HG03439 (cell line): Measurements from ENCODE around the gene OR11H12.
"Not testable (repeated sequence)": the region's sequence is repeated elsewhere in the genome, so short reads cannot be mapped to it uniquely, and the experiment has no call there.

Experiments used
- ATAC-seq: cut with Tn5 transposase; IDR thresholded peaks from one replicate; pipeline ENCODE4 v1.9.1; 2021; ENCODE audit warnings: mild to moderate bottlenecking, moderate library complexity; ENCODE audit not compliant: unreplicated experiment

Gene OR11H12, protein sequence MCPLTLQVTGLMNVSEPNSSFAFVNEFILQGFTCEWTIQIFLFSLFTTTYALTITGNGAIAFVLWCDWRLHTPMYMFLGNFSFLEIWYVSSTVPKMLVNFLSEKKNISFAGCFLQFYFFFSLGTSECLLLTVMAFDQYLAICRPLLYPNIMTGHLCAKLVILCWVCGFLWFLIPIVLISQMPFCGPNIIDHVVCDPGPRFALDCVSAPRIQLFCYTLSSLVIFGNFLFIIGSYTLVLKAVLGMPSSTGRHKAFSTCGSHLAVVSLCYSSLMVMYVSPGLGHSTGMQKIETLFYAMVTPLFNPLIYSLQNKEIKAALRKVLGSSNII

DNA sequence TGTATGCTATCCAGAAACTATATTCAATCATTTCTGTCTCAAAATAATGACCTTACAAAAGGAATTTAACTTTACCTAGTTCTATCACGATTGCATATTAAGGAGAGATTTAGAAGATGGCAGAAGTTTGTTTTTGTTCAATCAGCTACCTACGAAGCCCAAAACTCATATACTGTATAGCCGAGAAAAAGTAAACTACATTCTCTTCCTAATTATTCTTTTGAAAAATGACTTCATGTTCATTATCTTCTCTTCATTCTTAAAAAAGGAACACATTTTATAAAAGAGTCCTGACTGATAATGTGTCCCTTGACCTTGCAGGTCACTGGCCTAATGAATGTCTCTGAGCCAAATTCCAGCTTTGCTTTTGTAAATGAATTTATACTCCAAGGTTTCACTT is at the start of gene OR11H12:
Gene OR11H12, plus strand, starts transcription at position 301 of the 400 bp plus-strand sequence. Its CDS starts 0 bp downstream, at position 301.
- not testable (repeated sequence) for ATAC-seq

DNA sequence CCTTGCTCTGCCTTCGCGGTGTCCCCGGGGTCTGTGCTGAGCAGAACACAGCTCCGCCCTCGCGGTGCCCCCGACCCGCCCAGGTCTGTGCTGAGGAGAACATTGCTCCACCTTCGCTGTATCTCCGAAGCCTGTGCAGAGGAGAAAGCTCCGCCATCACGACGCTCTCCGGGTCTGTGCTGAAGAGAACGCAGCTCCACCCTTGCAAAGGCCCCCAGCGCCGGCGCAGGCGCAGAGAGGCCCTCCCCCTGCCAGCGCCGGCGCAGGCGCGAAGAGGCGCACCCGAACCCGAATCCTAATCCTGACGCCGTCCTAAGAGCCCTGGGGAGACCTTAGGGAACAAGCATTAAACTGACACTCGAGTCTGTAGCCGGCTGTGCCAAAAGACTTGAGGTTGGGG is 18.0 kb upstream of the OR11H12 start:
- ATAC-seq = not testable (repeated sequence)

DNA sequence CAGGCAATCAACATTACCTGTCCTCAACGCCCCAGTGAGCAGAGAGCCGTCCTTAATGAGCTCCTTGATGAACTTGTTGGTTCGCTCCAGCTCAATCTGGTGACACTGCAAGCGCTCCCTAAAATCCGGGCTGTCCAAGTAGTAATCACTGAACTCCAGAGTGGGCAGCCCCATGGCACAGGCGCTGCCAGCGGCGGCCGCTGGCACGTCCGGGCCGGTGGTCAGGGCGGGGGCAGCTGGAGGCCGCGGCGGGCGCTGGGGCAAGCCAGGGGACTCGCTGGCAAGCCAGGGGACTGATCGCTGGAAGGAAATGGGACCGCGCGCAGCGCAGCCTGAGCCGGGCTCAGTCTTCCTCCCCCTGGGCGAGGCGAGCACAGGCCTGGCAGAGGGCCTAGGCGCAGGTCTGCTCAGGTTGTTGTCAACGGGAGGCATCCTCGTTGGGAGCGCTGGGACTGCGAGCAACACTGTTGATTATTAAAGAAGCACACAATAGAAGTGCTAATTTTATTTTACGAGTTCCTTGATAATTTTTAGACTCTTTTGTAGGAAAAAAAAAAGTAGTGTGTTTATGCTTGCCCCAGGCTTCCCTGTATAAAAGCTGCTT is 25.8 kb downstream of the OR11H12 start:
- ATAC-seq = not testable (repeated sequence)

DNA sequence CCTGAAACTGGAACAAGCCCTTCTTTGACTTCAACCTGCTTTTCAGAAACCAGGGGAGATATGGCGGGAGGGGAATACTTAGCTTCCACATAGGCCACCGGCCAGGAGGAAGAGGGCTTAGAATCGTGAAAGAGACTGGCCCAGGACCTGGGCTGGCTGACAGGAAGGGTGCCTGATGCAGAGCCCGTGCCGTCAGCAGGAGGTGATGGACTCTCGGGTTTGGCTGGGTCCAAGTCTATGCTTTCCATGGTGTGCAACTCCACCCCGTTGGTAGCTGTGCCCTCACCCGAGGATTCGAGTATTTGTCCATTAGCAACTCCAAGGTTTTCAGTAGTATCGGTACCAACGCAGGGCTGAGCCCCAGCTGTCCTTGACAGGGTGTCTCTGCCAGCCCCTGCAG is 35.1 kb downstream of the OR11H12 start:
- ATAC-seq = not testable (repeated sequence)

DNA sequence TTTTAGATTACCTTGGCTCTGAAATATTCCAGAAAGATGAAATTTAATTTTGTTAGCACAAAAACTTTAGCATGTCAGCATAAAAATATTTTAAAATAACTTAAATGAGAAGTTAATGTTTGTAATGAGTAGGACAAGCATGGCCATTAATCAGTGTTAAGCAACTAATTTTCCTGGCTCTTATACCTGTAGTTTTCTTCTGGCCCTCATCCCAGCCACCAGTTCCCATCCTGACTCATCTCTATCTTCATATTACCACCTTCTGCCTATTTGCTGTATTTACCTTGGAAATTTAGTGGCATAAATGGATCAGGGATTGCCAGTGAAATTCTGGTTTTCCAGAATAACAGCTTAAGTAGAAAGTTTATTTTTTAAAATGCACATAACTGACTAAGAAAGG is 37.1 kb downstream of the OR11H12 start:
- not testable (repeated sequence) for ATAC-seq

DNA sequence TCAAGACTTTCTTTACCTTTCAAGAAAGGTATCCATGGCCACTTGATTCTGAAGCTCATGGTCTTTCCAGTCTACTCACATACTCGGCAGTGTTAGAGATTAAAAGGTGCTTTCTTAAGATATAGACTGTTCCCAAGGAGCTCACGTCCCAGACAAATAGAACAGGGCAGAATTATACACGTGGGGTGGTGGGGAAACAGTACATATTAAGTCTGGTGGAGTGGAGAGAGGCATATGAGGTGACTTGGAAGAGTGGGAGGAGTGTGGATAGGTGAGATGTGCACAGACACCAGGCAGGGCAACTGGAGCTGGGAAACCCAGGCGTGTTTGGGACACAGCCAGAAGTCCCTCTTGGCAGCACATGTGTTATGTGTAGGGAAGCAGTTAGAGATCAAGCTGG is 37.9 kb downstream of the OR11H12 start:
- ATAC-seq = not testable (repeated sequence)

DNA sequence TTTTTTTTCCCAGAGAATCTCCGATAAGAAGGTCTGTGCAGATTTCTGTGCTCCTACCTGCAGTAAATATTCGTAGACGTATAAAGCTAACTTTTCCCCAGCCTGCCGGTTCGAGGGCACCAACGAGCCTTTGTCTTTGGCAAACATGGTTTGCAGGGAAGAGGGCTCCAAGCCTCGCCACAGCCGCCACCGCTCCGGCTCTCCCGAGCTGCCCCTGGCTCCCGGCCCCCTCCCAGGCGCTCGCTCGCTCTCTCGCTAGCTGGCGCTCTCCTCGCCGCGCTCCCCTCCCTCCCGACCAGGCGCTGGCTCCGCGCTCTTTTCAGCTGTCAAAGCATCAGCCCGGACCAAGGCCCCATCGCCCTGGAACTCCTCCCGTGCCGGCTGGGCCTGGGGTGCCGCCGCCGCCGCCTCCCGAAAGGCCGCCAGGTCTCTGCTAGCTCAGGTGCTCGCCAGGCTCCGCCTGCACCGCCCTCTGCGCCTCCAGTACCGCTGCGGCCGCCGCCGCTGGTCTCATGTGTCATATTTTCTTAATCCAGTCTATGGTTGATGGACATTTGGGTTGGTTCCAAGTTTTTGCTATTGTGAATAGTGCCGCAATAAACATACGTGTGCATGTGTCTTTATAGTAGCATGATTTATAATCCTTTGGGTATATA is 45.3 kb downstream of the OR11H12 start:
- ATAC-seq = not testable (repeated sequence)
